AG04450 (cell line): ENCODE results near the gene WIPI1. TPM values are rescaled to one million over a fixed set of nuclear protein-coding genes. Genes with fewer than 3 reads are reported as not detected.

Experiments used
- CTCF ChIA-PET: fragments of 300-600, 350-600 bp; formaldehyde crosslinking; extraction: SDS; loops from one replicate; lab custom pipeline; 2022; ENCODE audit warnings: antibody characterized with exemption, inconsistent platforms; lab: Charles Lee
- POLR2A ChIA-PET: fragments of 350-600 bp; formaldehyde crosslinking; extraction: SDS; loops from one replicate; lab custom pipeline; 2021; ENCODE audit warnings: antibody characterized with exemption, inconsistent platforms; lab: Yijun Ruan, JAX
- DNase-seq: peaks from one replicate; pipeline ENCODE4 v3.0.0-alpha.2; 2011; ENCODE audit warnings: low read depth, low spot score
- H3K27ac ChIP-seq: one replicate; pipeline ENCODE4 v1.5.1; 2012; ENCODE audit warnings: low read depth, low read length, control low read depth
- H3K27me3 ChIP-seq: one replicate; pipeline ENCODE4 v1.6.0; 2012; ENCODE audit warnings: low read length; ENCODE audit not compliant: control insufficient read depth, insufficient read depth
- H3K4me3 ChIP-seq: 2 replicates; pipeline ENCODE4 v1.5.1; 2011; ENCODE audit warnings: mild to moderate bottlenecking, low read depth, low read length, control low read depth
- H3K9me3 ChIP-seq: 2 replicates; pipeline ENCODE4 v1.5.1; 2012; ENCODE audit warnings: low read length; ENCODE audit not compliant: control insufficient read depth, insufficient read depth
- polyA plus RNA-seq: library from polyadenylated mRNA; depleted of rRNA; stranded (reverse); fragments of >200 nt; gene quantifications from 2 replicates; pipeline ENCODE4 v1.2.3, GENCODE V29; 2011
- TF ChIP-seq, protein P1 (sequence below): IDR thresholded peaks from 2 replicates; pipeline ENCODE4 v1.5.1; 2011; ENCODE audit warnings: low read depth, low read length, control low read depth, inconsistent platforms

Gene WIPI1
- polyA plus RNA-seq, 1 experiment, result 125 TPM

DNA sequence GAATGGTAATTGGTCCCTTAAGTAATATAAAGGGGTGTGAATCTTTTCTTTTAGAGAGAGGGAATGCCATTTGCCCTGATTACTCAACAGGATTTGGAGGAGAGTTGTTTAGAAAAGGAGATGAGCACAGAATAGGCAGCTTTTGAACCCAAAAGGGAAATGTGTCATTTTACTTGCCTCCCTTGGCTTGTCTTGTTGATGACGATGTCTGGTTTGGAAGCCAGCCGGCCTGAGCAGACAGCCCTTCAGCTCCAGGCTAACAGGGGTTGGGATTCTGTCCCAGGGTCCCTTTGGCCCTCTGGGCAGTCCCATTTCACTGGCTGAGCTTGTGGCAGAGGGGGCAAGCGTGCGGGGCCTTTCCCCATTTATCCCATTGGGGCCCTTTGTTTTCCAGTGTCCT lies 32.6 kb upstream of the WIPI1 start:
- H3K9me3 ChIP-seq, result no peaks in the 10 kb centered on the region
- no peak overlapping the region for H3K4me3 ChIP-seq
- peaks cover 16% of the 10 kb centered on the region for H3K27me3 ChIP-seq
- POLR2A ChIA-PET, result no interaction called here
- no peak for DNase-seq
- CTCF ChIA-PET, result no interaction called here
- no peak overlapping the region for H3K27ac ChIP-seq
- TF ChIP-seq, protein P1, sequence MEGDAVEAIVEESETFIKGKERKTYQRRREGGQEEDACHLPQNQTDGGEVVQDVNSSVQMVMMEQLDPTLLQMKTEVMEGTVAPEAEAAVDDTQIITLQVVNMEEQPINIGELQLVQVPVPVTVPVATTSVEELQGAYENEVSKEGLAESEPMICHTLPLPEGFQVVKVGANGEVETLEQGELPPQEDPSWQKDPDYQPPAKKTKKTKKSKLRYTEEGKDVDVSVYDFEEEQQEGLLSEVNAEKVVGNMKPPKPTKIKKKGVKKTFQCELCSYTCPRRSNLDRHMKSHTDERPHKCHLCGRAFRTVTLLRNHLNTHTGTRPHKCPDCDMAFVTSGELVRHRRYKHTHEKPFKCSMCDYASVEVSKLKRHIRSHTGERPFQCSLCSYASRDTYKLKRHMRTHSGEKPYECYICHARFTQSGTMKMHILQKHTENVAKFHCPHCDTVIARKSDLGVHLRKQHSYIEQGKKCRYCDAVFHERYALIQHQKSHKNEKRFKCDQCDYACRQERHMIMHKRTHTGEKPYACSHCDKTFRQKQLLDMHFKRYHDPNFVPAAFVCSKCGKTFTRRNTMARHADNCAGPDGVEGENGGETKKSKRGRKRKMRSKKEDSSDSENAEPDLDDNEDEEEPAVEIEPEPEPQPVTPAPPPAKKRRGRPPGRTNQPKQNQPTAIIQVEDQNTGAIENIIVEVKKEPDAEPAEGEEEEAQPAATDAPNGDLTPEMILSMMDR, result no peak

DNA sequence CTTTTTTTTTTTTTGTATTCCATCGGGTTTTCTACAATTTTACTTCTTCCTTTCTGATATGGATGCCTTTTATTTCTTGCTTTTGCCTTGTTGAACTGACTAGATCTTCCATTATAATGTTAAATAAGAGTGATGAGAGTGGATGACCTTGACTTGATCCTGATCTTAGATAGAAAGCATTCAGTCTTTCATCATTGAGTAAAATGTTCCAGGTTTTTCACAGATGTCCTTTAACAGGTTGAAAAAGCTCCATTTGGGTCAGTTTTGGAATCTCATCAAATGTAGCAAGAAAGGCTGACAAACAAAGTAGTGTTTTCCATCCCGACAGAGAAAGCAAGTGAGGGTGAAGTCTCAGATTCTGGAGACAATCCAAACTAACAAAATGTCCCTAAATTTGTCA lies 27.2 kb upstream of the WIPI1 start:
- DNase-seq, result no peak
- ChIA-PET POLR2A (no interaction called here), CTCF (no interaction called here)
- Histone ChIP-seq H3K27ac (no peak overlapping the region), H3K4me3 (no peak overlapping the region), H3K9me3 (no peaks in the 10 kb centered on the region), H3K27me3 (peaks cover 22% of the 10 kb centered on the region)
- TF ChIP-seq, protein P1, result no peak

DNA sequence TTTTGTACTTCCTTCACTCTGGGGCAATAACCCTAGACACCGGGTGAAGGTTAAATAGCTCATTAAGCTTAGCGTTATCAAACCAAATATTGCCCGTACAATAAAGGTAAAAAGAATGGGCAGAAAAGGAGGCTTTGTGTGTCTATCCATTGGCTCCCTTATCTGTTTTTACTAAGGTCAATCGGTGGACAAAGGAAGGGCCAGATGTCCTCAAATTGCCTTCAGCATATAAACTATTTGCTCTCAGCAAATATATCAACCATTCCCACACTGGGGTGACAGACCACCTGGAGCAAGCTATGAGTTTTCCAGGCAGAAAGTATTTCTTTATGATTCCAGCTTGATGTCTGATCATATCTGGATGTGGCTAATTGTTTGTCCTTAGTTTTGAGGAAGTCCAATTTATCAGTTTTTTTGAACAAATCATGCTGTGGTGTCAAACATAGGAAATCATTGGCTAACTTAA lies 25.3 kb upstream of the WIPI1 start:
- POLR2A ChIA-PET, result no interaction called here
- CTCF ChIA-PET, result interaction anchor here (0.6 to 1.6 kb wide), 2 partner anchors 17 to 1350 kb away, joined by 3 to 6 read pairs; no protein-coding TSS in a partner anchor

DNA sequence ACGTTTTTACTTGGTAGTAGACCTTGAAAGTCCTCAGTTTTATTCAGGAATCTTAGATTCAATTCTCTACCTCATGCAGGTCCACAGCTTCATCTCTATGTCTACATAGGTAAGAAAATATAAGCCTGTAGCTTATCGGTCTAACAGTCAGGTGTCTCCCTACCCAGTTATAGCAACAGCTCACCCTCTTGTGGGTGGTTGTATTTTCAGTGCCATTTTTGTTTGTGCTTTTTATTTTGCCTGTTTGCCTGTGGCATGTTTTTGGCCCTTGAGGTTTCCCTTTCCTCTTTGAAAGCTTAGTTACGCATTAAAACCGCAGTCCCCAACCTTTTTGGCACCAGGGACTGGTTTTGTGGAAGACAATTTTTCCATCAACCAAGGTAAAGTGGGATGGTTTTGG lies 23.6 kb upstream of the WIPI1 start:
- Histone ChIP-seq H3K9me3 (no peaks in the 10 kb centered on the region), H3K27ac (no peak overlapping the region), H3K27me3 (peaks cover 14% of the 10 kb centered on the region), H3K4me3 (no peak overlapping the region)
- TF ChIP-seq, protein P1, result no peak
- no peak for DNase-seq
- ChIA-PET CTCF (interaction anchor here (1.3 to 1.5 kb wide), 2 partner anchors 15 to 19 kb away, joined by 5 to 7 read pairs; no protein-coding TSS in a partner anchor), POLR2A (no interaction called here)

More for the DNA sequence above, 25.3 kb upstream of the WIPI1 start:
- TF ChIP-seq, protein P1, result no peak
- no peak overlapping the region for H3K4me3 ChIP-seq
- peaks cover 22% of the 10 kb centered on the region for H3K27me3 ChIP-seq
- DNase-seq, result no peak
- no peak overlapping the region for H3K27ac ChIP-seq
- no peaks in the 10 kb centered on the region for H3K9me3 ChIP-seq

DNA sequence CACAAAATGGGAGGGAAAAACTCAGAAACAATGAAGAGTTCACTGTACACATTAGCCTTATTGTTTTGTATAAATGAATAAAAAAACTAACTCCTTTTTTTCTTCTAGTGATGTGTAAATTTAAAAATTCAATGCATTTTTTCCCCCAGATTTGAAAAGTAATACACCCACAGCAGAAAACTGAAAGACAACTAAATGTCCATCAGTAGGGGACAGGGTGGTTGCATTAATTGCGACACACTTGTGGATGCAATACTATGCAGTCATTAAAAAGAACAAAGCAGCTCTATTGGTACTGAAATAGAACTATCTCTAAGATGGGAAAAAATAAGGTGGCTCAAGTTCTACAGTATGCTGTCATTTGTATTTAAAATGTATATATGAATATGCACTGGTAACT lies 13.7 kb upstream of the WIPI1 start:
- TF ChIP-seq, protein P1, result no peak
- no peak for DNase-seq
- Histone ChIP-seq H3K27me3 (peaks cover 3% of the 10 kb centered on the region), H3K9me3 (no peaks in the 10 kb centered on the region), H3K27ac (no peak overlapping the region), H3K4me3 (no peak overlapping the region)
- ChIA-PET POLR2A (no interaction called here), CTCF (interaction anchor here (0.9 kb wide), 1 partner anchor 34 kb away, joined by 3 read pairs; no protein-coding TSS in a partner anchor)
